Measurements from ENCODE around the gene GOLGA6C. TPM values are rescaled to one million over a fixed set of nuclear protein-coding genes. Genes with fewer than 3 reads are reported as not detected.

The GOLGA6C gene
- polyA plus RNA-seq, 3 donors = not detected

DNA sequence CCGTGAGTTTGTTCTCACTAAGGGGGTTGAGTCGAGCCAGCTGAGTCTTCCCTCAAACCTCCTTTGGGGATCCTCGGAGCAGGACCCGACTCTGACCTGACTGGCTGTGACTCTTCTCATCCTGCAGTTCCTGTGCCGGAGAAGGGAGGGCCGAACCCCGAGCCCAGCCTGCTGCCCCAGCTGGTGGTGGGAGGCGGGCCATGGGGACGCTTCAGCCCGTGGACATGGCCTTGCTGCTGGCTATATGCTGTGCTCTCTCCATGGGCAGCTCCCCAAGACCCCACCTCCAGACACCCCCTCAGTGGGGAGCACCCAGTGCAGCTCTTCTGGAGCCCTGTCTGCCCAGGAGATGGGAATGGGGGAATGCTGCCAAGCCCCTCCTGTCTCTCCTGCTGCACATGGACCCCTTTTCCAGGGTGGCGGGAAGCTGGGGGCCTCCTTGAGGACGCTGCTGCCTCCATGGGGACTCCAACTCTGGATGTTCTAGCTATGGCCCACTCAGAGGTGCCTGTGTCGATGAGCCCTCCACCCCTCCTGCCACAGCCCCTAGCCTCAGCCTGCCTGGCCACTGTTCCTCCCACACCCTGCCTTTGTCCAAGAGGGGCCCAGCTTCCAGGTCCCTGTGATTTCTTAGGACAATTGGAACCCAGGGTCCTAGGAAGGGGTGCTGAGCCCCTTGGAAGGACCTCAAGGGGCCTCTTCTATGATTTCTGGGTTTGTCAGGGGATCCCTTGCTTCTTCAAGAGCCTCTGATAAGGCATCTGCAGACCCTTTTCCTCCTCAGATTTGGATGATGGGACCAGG is 43.6 kb upstream of the GOLGA6C start:
- Mint-ChIP-seq H3K4me3 (no peak overlapping the region), H3K36me3 (peaks cover 48 to 52% of the 10 kb centered on the region in 2 donors), H3K9me3 (peaks cover 0 to under 1% (median 0%) of the 10 kb centered on the region in 7 donors), H3K4me1 (peaks cover 37% of the 10 kb centered on the region), H3K27me3 (ENCODE audit: low read depth in 3 of 3) (peaks cover 0 to 2% (median 0%) of the 10 kb centered on the region in 3 donors), H3K27ac (peak overlapping the region in 4 of 7 donors; percentile 37 to 68 (median 50))
- DNase-seq = no peak
- TF ChIP-seq, protein P1, sequence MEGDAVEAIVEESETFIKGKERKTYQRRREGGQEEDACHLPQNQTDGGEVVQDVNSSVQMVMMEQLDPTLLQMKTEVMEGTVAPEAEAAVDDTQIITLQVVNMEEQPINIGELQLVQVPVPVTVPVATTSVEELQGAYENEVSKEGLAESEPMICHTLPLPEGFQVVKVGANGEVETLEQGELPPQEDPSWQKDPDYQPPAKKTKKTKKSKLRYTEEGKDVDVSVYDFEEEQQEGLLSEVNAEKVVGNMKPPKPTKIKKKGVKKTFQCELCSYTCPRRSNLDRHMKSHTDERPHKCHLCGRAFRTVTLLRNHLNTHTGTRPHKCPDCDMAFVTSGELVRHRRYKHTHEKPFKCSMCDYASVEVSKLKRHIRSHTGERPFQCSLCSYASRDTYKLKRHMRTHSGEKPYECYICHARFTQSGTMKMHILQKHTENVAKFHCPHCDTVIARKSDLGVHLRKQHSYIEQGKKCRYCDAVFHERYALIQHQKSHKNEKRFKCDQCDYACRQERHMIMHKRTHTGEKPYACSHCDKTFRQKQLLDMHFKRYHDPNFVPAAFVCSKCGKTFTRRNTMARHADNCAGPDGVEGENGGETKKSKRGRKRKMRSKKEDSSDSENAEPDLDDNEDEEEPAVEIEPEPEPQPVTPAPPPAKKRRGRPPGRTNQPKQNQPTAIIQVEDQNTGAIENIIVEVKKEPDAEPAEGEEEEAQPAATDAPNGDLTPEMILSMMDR (IDR thresholded peaks at IDR 0.05) = no peak
- peaks cover 40% of the 10 kb centered on the region for H3K79me2 ChIP-seq (ENCODE audit: insufficient read depth, low read length)
- peaks cover 3 to 16% of the 10 kb centered on the region in 2 donors for H3K4me1 ChIP-seq (ENCODE audit: control insufficient read depth in 1 of 2, insufficient read depth in 2 of 2, low read length in 2 of 2)
- no peak overlapping the region for H2AFZ ChIP-seq (ENCODE audit: insufficient read depth, low read depth, low read length, poor library complexity, severe bottlenecking)
- no peaks in the 10 kb centered on the region for H3K27me3 ChIP-seq (ENCODE audit: control insufficient read depth in 2 of 2, insufficient read depth in 2 of 2, low read length in 2 of 2)
- no peak overlapping the region for H3K9ac ChIP-seq (ENCODE audit: insufficient read depth, low read length, poor library complexity, severe bottlenecking)
- H3K4me2 ChIP-seq (replicated peaks; ENCODE audit: extremely low read depth, low read length, poor library complexity, severe bottlenecking) = no peak overlapping the region
- peak overlapping the region in 1 of 2 donors; percentile 45 for H3K27ac ChIP-seq (ENCODE audit: low read depth in 1 of 2, low read length in 2 of 2)
- H3K9me3 ChIP-seq (replicated peaks in 1 of 2; ENCODE audit: control insufficient read depth in 1 of 2, insufficient read depth in 1 of 2, low read length in 2 of 2) = no peaks in the 10 kb centered on the region
- peaks cover 48 to 50% of the 10 kb centered on the region in 2 donors for H3K36me3 ChIP-seq (replicated peaks in 1 of 2; ENCODE audit: control insufficient read depth in 1 of 2, insufficient read depth in 2 of 2, low read length in 2 of 2)
- peaks cover 94% of the 10 kb centered on the region for H4K20me1 ChIP-seq (ENCODE audit: insufficient read depth, low read length)
- WGBS (ENCODE audit: insufficient coverage) = 94% methylated on average over 6 of the region's 13 CpGs
- H3K4me3 ChIP-seq (replicated peaks in 1 of 3; ENCODE audit: low read depth in 2 of 3, low read length in 3 of 3) = no peak overlapping the region
- intact Hi-C loops (cut with micrococcal nuclease) = no loop called here

- H3K9me3 ChIP-seq (replicated peaks in 1 of 2; ENCODE audit: control insufficient read depth in 1 of 2, insufficient read depth in 1 of 2, low read length in 2 of 2) = no peaks in the 10 kb centered on the region
- Mint-ChIP-seq H3K27ac (peak overlapping the region in 5 of 7 donors; percentile 28 to 68 (median 60)), H3K4me3 (no peak overlapping the region), H3K4me1 (peaks cover 36% of the 10 kb centered on the region), H3K27me3 (ENCODE audit: low read depth in 3 of 3) (peaks cover 0 to 3% (median 0%) of the 10 kb centered on the region in 3 donors), H3K9me3 (peaks cover 0 to 2% (median 0%) of the 10 kb centered on the region in 7 donors), H3K36me3 (peaks cover 46 to 50% of the 10 kb centered on the region in 2 donors)
- peak overlapping the region; percentile 15 to 45 for H3K27ac ChIP-seq (ENCODE audit: low read depth in 1 of 2, low read length in 2 of 2)
- peaks cover 39 to 42% of the 10 kb centered on the region in 2 donors for H3K36me3 ChIP-seq (replicated peaks in 1 of 2; ENCODE audit: control insufficient read depth in 1 of 2, insufficient read depth in 2 of 2, low read length in 2 of 2)
- peaks cover 94% of the 10 kb centered on the region for H4K20me1 ChIP-seq (ENCODE audit: insufficient read depth, low read length)
- intact Hi-C loops (cut with micrococcal nuclease) = no loop called here
- no peak overlapping the region for H3K4me3 ChIP-seq (replicated peaks in 1 of 3; ENCODE audit: low read depth in 2 of 3, low read length in 3 of 3)
- peaks cover 32% of the 10 kb centered on the region for H3K79me2 ChIP-seq (ENCODE audit: insufficient read depth, low read length)
- no peak overlapping the region for H3K9ac ChIP-seq (ENCODE audit: insufficient read depth, low read length, poor library complexity, severe bottlenecking)
- H3K4me1 ChIP-seq (ENCODE audit: control insufficient read depth in 1 of 2, insufficient read depth in 2 of 2, low read length in 2 of 2) = peaks cover 6 to 11% of the 10 kb centered on the region in 2 donors
- H3K27me3 ChIP-seq (ENCODE audit: control insufficient read depth in 2 of 2, insufficient read depth in 2 of 2, low read length in 2 of 2) = no peaks in the 10 kb centered on the region
- H3K4me2 ChIP-seq (replicated peaks; ENCODE audit: extremely low read depth, low read length, poor library complexity, severe bottlenecking) = no peak overlapping the region
- 92% methylated on average over 5 of the region's 5 CpGs for WGBS (ENCODE audit: insufficient coverage)
- TF ChIP-seq, protein P1 (IDR thresholded peaks at IDR 0.05) = no peak
- H2AFZ ChIP-seq (ENCODE audit: insufficient read depth, low read depth, low read length, poor library complexity, severe bottlenecking) = no peak overlapping the region
- no peak for DNase-seq
Observed at GRCh38 chr15:75215107-75216004, 42.8 kb upstream of the GOLGA6C start.

All from CD14-positive monocyte (primary cell).